ENCODE results near the gene PISD. TPM values are rescaled to one million over a fixed set of nuclear protein-coding genes. Genes with fewer than 3 reads are reported as not detected.
A peak's percentile ranks its signal among the peaks of the same experiment; 100 is the strongest.

The PISD gene
- total and polyA plus RNA-seq, 12 donors = 25.1 to 99.5 (median 64.8) TPM

DNA sequence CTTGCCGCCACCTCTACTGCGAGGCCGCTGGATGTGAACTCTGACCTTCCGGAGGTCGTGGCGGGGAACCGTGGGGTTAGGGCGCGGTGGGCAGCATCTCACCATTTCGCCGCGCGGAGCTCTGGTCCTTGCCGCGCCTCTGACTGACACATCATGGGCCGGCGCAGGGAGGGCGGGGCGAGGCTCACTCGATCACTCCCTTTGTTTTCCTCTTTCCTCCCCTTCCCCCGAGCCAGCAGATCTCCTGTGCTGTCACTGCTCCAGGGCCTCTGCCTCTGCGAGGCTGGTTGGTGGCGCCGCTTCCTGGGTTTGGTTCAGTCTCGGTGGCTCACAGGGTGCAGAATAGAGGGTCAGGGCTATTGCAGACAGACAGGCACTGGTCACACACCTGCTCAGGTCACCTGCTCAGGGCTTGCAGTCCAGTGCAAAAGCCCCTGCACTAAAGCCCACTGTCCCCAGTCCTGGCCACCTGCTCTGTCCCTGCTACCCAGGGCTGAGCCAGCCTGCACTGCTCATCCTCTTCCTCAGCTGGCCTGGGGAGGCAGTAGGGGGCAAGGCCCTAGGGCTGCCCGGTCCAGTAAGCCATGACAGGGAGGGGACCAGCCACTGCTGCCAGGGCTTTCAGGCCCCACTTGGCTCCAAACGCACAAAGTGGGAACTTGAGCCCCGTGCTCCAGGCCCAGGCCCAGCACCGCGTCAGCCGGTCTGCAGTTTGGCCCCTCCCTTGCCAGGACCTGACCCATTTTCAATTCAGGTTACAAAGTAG, 36.2 kb downstream of the PISD start:
- Histone ChIP-seq H3K27ac (peak overlapping the region; percentile 37 to 95 (median 74)), H3K4me1 (replicated peaks in 1 of 2) (peaks cover 43 to 62% of the 10 kb centered on the region in 2 donors), H3K27me3 (no peaks in the 10 kb centered on the region), H3K4me3 (peak overlapping the region in 1 of 4 donors; percentile 2), H3K36me3 (replicated peaks in 1 of 2) (peaks cover 0 to 21% of the 10 kb centered on the region in 2 donors), H3K9me3 (replicated peaks in 1 of 3) (no peaks in the 10 kb centered on the region)
- intact Hi-C loops (cut with DNase I) = loop anchor here in 1 of 2 donors (5.0 kb wide), 1 partner anchor 64 kb away; no protein-coding TSS in a partner anchor
- TF ChIP-seq POLR2A (IDR thresholded peaks at IDR 0.05) = peak; percentile 20 to 61
- TF ChIP-seq, protein P1, sequence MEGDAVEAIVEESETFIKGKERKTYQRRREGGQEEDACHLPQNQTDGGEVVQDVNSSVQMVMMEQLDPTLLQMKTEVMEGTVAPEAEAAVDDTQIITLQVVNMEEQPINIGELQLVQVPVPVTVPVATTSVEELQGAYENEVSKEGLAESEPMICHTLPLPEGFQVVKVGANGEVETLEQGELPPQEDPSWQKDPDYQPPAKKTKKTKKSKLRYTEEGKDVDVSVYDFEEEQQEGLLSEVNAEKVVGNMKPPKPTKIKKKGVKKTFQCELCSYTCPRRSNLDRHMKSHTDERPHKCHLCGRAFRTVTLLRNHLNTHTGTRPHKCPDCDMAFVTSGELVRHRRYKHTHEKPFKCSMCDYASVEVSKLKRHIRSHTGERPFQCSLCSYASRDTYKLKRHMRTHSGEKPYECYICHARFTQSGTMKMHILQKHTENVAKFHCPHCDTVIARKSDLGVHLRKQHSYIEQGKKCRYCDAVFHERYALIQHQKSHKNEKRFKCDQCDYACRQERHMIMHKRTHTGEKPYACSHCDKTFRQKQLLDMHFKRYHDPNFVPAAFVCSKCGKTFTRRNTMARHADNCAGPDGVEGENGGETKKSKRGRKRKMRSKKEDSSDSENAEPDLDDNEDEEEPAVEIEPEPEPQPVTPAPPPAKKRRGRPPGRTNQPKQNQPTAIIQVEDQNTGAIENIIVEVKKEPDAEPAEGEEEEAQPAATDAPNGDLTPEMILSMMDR (IDR thresholded peaks at IDR 0.05) = no peak
- WGBS, 4 donors = 33 to 46% (median 40%) methylated on average over 18 to 31 of the region's 31 CpGs
- peak; percentile 70 to 92 (median 85) for DNase-seq

GRCh38 chr22:31625257-31625640, 36.8 kb downstream of the PISD start:
- intact Hi-C loops (cut with DNase I) = loop anchor here in 1 of 2 donors (5.0 kb wide), 1 partner anchor 63 kb away; no protein-coding TSS in a partner anchor
- peak overlapping the region in 4 of 5 donors; percentile 37 to 95 (median 82) for H3K27ac ChIP-seq
- H3K4me1 ChIP-seq (replicated peaks in 1 of 2) = peaks cover 43 to 60% of the 10 kb centered on the region in 2 donors

GRCh38 chr22:31623592-31624304, 38.3 kb downstream of the PISD start:
- peaks cover 38 to 50% of the 10 kb centered on the region in 2 donors for H3K4me1 ChIP-seq (replicated peaks in 1 of 2)
- no peak overlapping the region for H3K4me3 ChIP-seq
- peaks cover 0 to 42% of the 10 kb centered on the region in 2 donors for H3K36me3 ChIP-seq (replicated peaks in 1 of 2)
- 79 to 90% (median 88%) methylated on average over 9 to 18 of the region's 18 CpGs for WGBS, 4 donors
- TF ChIP-seq POLR2A (IDR thresholded peaks at IDR 0.05) = no peak
- TF ChIP-seq, protein P1 (IDR thresholded peaks at IDR 0.05) = no peak
- H3K27ac ChIP-seq = peak overlapping the region in 2 of 5 donors; percentile 56 to 95
- intact Hi-C loops (cut with DNase I) = no loop called here
- no peaks in the 10 kb centered on the region for H3K9me3 ChIP-seq (replicated peaks in 1 of 3)
- peak in 1 of 7 donors; percentile 58 for DNase-seq
- no peaks in the 10 kb centered on the region for H3K27me3 ChIP-seq

More at GRCh38 chr22:31625257-31625640, 36.8 kb downstream of the PISD start:
- no peak for DNase-seq
- H3K4me3 ChIP-seq = peak overlapping the region in 1 of 4 donors; percentile 2
- H3K36me3 ChIP-seq (replicated peaks in 1 of 2) = peaks cover 0 to 27% of the 10 kb centered on the region in 2 donors
- H3K9me3 ChIP-seq (replicated peaks in 1 of 3) = no peaks in the 10 kb centered on the region
- TF ChIP-seq, protein P1 (IDR thresholded peaks at IDR 0.05) = no peak
- TF ChIP-seq POLR2A (IDR thresholded peaks at IDR 0.05) = no peak
- 76 to 93% (median 79%) methylated on average over 3 to 7 of the region's 7 CpGs for WGBS, 4 donors
- no peaks in the 10 kb centered on the region for H3K27me3 ChIP-seq

GRCh38 chr22:31622980-31623379, 39.0 kb downstream of the PISD start:
- TF ChIP-seq, protein P1 (IDR thresholded peaks at IDR 0.05) = no peak
- no peak for TF ChIP-seq POLR2A (IDR thresholded peaks at IDR 0.05)
- H3K4me3 ChIP-seq = no peak overlapping the region
- H3K4me1 ChIP-seq (replicated peaks in 1 of 2) = peaks cover 33 to 42% of the 10 kb centered on the region in 2 donors
- peak overlapping the region in 2 of 5 donors; percentile 20 to 56 for H3K27ac ChIP-seq
- H3K27me3 ChIP-seq = no peaks in the 10 kb centered on the region
- DNase-seq = no peak
- peaks cover 0 to 49% of the 10 kb centered on the region in 2 donors for H3K36me3 ChIP-seq (replicated peaks in 1 of 2)
- 88 to 100% (median 94%) methylated on average over 1 of the region's 1 CpG for WGBS, 4 donors
- intact Hi-C loops (cut with DNase I) = no loop called here
- no peaks in the 10 kb centered on the region for H3K9me3 ChIP-seq (replicated peaks in 1 of 3)

Measured in adrenal gland (tissue), 12 donors.